Measurements from ENCODE around the gene GRIN1.

- TF ChIP-seq CTCF (IDR thresholded peaks at IDR 0.05) (no peak), POLR2A (IDR thresholded peaks at IDR 0.05) (no peak)
Measured at GRCh38 chr9:137096785-137097546, 42.0 kb upstream of the GRIN1 start.

Measured in Peyer's patch (tissue), 4 donors.